Osteoblast (primary cell): ENCODE measurements around the gene RPLP2. TPM values are rescaled to one million over a fixed set of nuclear protein-coding genes. Genes with fewer than 3 reads are reported as not detected.

Experiments
- DNase-seq: peaks from one replicate; pipeline ENCODE4 v3.0.0; 2011; ENCODE audit warnings: low spot score, mixed read lengths; ENCODE audit not compliant: insufficient read length; ENCODE audit errors: missing footprints
- H2AFZ ChIP-seq: 2 replicates; pipeline ENCODE4 v1.6.0; 2011; ENCODE audit warnings: mild to moderate bottlenecking, low read length
- H3K27ac ChIP-seq: 2 replicates; pipeline ENCODE4 v1.5.1; 2011; ENCODE audit warnings: mild to moderate bottlenecking, low read depth, low read length, moderate library complexity
- H3K27me3 ChIP-seq: 2 replicates; pipeline ENCODE4 v1.6.0; 2012; ENCODE audit warnings: mild to moderate bottlenecking, control low read depth, inconsistent platforms, low read length, moderate library complexity; ENCODE audit not compliant: insufficient read depth
- H3K36me3 ChIP-seq: 2 replicates; pipeline ENCODE4 v1.5.1; 2011; ENCODE audit warnings: mild to moderate bottlenecking, low read length, control low read depth, moderate library complexity; ENCODE audit not compliant: insufficient read depth
- H3K4me1 ChIP-seq: 2 replicates; pipeline ENCODE4 v1.5.1; 2011; ENCODE audit warnings: mild to moderate bottlenecking, low read length, control low read depth, moderate library complexity; ENCODE audit not compliant: insufficient read depth
- H3K4me2 ChIP-seq: 2 replicates; pipeline ENCODE4 v1.6.0; 2011; ENCODE audit warnings: mild to moderate bottlenecking, low read length; ENCODE audit not compliant: insufficient read depth
- H3K4me3 ChIP-seq: fragments of 200-600 bp; sonication (generic); 3 replicates; pipeline ENCODE4 v1.5.1; 2012; ENCODE audit warnings: mild to moderate bottlenecking, low read length, inconsistent platforms; ENCODE audit not compliant: insufficient read depth
- H3K79me2 ChIP-seq: 2 replicates; pipeline ENCODE4 v1.6.0; 2012; ENCODE audit warnings: mild to moderate bottlenecking, low read length, control low read depth, inconsistent platforms; ENCODE audit not compliant: insufficient read depth
- H3K9me3 ChIP-seq: 2 replicates; pipeline ENCODE4 v1.5.1; 2011; ENCODE audit warnings: low read depth, low read length, control low read depth
- H4K20me1 ChIP-seq: 2 replicates; pipeline ENCODE4 v1.6.0; 2012; ENCODE audit warnings: mild to moderate bottlenecking, low read length, control low read depth; ENCODE audit not compliant: insufficient read depth
- total RNA-seq: library from RNA; depleted of rRNA; stranded (reverse); fragments of >200 nt; gene quantifications from 2 replicates; pipeline ENCODE4 v1.2.3, GENCODE V29; 2012
- TF ChIP-seq, protein P1 (sequence below): IDR thresholded peaks from 2 replicates; pipeline ENCODE4 v1.5.1; 2011; ENCODE audit warnings: mild to moderate bottlenecking, low read depth, low read length, moderate library complexity; ENCODE audit errors: extremely low read depth

Gene RPLP2
- total RNA-seq, 1 donor: 386 TPM

DNA sequence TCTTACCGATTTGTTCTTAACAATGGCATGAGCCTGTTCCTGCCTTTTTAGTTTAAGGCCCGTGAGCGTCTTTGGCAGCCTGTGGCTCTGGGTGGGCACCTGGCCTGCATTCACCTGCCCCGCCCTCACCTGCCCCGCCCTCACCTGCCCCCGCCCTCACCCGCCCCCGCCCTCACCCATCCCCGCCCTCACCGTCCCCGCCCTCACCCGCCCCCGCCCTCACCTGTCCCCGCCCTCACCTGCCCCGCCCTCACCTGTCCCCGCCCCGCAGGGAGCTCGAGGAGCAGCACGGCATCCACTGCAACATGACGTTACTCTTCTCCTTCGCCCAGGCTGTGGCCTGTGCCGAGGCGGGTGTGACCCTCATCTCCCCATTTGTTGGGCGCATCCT, 46.7 kb upstream of the RPLP2 start:
- H3K4me1 ChIP-seq: peaks cover 20% of the 10 kb centered on the region
- peaks cover 72% of the 10 kb centered on the region for H3K36me3 ChIP-seq
- H3K9me3 ChIP-seq: no peaks in the 10 kb centered on the region
- H3K27ac ChIP-seq: peak overlapping the region; percentile 79
- no peak for DNase-seq
- peaks cover 46% of the 10 kb centered on the region for H4K20me1 ChIP-seq
- H3K27me3 ChIP-seq: no peaks in the 10 kb centered on the region
- no peak overlapping the region for H2AFZ ChIP-seq
- TF ChIP-seq, protein P1, sequence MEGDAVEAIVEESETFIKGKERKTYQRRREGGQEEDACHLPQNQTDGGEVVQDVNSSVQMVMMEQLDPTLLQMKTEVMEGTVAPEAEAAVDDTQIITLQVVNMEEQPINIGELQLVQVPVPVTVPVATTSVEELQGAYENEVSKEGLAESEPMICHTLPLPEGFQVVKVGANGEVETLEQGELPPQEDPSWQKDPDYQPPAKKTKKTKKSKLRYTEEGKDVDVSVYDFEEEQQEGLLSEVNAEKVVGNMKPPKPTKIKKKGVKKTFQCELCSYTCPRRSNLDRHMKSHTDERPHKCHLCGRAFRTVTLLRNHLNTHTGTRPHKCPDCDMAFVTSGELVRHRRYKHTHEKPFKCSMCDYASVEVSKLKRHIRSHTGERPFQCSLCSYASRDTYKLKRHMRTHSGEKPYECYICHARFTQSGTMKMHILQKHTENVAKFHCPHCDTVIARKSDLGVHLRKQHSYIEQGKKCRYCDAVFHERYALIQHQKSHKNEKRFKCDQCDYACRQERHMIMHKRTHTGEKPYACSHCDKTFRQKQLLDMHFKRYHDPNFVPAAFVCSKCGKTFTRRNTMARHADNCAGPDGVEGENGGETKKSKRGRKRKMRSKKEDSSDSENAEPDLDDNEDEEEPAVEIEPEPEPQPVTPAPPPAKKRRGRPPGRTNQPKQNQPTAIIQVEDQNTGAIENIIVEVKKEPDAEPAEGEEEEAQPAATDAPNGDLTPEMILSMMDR: no peak
- no peak overlapping the region for H3K4me2 ChIP-seq
- peaks cover 18% of the 10 kb centered on the region for H3K79me2 ChIP-seq
- no peak overlapping the region for H3K4me3 ChIP-seq

DNA sequence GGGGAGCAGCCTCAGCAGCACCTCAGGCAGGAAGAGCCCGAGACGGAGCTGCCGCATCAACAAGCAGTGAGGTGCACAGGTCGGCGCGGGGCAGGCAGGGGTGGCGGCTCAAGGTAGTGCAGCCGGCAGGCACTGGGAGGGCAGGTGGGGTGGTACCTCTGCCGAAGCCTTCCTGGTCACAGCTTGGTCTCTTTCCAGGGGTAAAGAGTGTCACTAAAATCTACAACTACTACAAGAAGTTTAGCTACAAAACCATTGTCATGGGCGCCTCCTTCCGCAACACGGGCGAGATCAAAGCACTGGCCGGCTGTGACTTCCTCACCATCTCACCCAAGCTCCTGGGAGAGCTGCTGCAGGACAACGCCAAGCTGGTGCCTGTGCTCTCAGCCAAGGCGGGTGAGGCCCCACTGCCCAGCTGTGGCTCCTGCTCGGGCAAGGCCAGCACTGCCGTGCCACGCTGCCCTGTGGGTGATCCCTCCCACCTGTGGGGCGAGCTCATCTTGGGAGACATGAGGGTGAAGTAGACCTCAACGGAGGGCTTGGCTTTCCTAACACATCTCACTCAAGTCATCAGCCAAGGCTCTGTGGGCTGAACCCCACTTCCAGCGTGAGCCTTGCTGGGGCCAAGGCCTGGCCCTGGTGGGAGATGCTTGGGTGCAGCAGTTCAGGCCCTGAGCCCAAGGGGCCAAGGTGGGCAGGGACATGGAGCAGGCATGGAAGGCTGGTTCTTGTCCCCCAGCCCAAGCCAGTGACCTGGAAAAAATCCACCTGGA, 46.0 kb upstream of the RPLP2 start:
- TF ChIP-seq, protein P1: no peak
- Histone ChIP-seq H3K9me3 (no peaks in the 10 kb centered on the region), H3K4me3 (no peak overlapping the region), H3K4me1 (peaks cover 20% of the 10 kb centered on the region), H3K79me2 (peaks cover 16% of the 10 kb centered on the region), H3K36me3 (peaks cover 71% of the 10 kb centered on the region), H3K27me3 (no peaks in the 10 kb centered on the region), H4K20me1 (peaks cover 46% of the 10 kb centered on the region), H3K27ac (peak overlapping the region; percentile 24), H3K4me2 (no peak overlapping the region), H2AFZ (no peak overlapping the region)
- peak; percentile 51 for DNase-seq

DNA sequence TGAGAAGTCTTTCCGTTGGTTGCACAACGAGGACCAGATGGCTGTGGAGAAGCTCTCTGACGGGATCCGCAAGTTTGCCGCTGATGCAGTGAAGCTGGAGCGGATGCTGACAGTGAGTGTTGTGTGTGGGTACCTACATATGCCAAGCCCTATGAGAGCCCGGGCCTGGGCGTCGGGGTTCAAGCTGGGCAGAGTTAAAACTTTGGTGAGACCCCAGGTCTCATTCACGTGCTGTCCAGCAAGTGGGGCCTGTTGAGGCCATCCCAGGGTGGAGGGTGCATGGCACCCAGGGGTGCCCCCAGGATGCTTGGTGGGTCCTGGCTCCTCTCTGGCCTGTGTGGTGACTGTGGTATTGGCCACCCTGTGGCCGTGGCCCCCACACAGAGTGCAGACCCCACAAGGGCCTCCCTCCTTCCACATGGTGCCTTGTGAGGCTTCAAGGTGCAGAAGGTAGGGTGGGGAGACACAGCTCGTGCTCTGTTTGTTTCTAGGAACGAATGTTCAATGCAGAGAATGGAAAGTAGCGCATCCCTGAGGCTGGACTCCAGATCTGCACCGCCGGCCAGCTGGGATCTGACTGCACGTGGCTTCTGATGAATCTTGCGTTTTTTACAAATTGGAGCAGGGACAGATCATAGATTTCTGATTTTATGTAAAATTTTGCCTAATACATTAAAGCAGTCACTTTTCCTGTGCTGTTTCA, 45.3 kb upstream of the RPLP2 start:
- Histone ChIP-seq H3K4me3 (no peak overlapping the region), H3K4me2 (no peak overlapping the region), H4K20me1 (peaks cover 46% of the 10 kb centered on the region), H2AFZ (no peak overlapping the region), H3K79me2 (peaks cover 14% of the 10 kb centered on the region), H3K9me3 (no peaks in the 10 kb centered on the region), H3K36me3 (peaks cover 64% of the 10 kb centered on the region), H3K27ac (no peak overlapping the region), H3K4me1 (peaks cover 20% of the 10 kb centered on the region), H3K27me3 (no peaks in the 10 kb centered on the region)
- DNase-seq: peak; percentile 53
- TF ChIP-seq, protein P1: no peak
